Activated T-cell treated with anti-CD3 and anti-CD28 coated beads for 24 hours (primary cell): ENCODE results near the gene DNAJC18.

Experiments
- DNase-seq: peaks from one replicate; pipeline ENCODE4 v3.0.0-alpha.2; 2020; ENCODE audit warnings: low read depth

The DNAJC18 gene

GRCh38 chr5:139363937-139364336 lies 75.4 kb downstream of the DNAJC18 start:
- no peak for DNase-seq

GRCh38 chr5:139361835-139362429 lies 77.4 kb downstream of the DNAJC18 start:
- DNase-seq = no peak

GRCh38 chr5:139360384-139360783 lies 78.9 kb downstream of the DNAJC18 start:
- DNase-seq = no peak
